DOHH2 (cell line): ENCODE measurements around the gene CETP.

Source experiments
- EZH2phosphoT487 ChIP-seq: fragments of 200-600 bp; sonication (generic); IDR thresholded peaks from 2 replicates; pipeline ENCODE4 v1.6.1; 2017; ENCODE audit warnings: borderline replicate concordance, mild to moderate bottlenecking, antibody characterized with exemption, low read length, moderate library complexity, mixed read lengths
- TF ChIP-seq, protein P1 (sequence below): fragments of 200-600 bp; sonication (generic); IDR thresholded peaks from one replicate; pipeline ENCODE4 v1.5.1; 2014; ENCODE audit warnings: antibody characterized with exemption, mild to moderate bottlenecking, low read depth, low read length; ENCODE audit not compliant: poor library complexity, severe bottlenecking

- TF ChIP-seq EZH2phosphoT487 = no peak
- TF ChIP-seq, protein P1, sequence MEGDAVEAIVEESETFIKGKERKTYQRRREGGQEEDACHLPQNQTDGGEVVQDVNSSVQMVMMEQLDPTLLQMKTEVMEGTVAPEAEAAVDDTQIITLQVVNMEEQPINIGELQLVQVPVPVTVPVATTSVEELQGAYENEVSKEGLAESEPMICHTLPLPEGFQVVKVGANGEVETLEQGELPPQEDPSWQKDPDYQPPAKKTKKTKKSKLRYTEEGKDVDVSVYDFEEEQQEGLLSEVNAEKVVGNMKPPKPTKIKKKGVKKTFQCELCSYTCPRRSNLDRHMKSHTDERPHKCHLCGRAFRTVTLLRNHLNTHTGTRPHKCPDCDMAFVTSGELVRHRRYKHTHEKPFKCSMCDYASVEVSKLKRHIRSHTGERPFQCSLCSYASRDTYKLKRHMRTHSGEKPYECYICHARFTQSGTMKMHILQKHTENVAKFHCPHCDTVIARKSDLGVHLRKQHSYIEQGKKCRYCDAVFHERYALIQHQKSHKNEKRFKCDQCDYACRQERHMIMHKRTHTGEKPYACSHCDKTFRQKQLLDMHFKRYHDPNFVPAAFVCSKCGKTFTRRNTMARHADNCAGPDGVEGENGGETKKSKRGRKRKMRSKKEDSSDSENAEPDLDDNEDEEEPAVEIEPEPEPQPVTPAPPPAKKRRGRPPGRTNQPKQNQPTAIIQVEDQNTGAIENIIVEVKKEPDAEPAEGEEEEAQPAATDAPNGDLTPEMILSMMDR = no peak
These were observed 30.4 kb upstream of the CETP start for GRCh38 chr16:56931271-56931891.
